IMR-90 (cell line): ENCODE measurements around the gene PFDN6.

ENCODE experiments used
- CTCF ChIP-seq: conservative IDR thresholded peaks from 2 replicates; pipeline ENCODE4 v1.5.1; 2012; ENCODE audit warnings: mild to moderate bottlenecking, low read depth, low read length, improper control_type of control experiment
- MXI1 ChIP-seq: IDR thresholded peaks from 2 replicates; pipeline ENCODE4 v1.6.1; 2012; ENCODE audit warnings: low read depth, mild to moderate bottlenecking, low read length, moderate library complexity, borderline replicate concordance
- POLR2A ChIP-seq: IDR thresholded peaks from 2 replicates; pipeline ENCODE4 v1.6.1; 2012; ENCODE audit warnings: mild to moderate bottlenecking, low read depth, low read length
- RAD21 ChIP-seq: IDR thresholded peaks from 2 replicates; pipeline ENCODE4 v1.6.1; 2012; ENCODE audit warnings: low read length, improper control_type of control experiment
- RCOR1 ChIP-seq: IDR thresholded peaks from 2 replicates; pipeline ENCODE4 v1.6.1; 2012; ENCODE audit warnings: mild to moderate bottlenecking, low read length, improper control_type of control experiment; ENCODE audit not compliant: insufficient replicate concordance
- RFX5 ChIP-seq: IDR thresholded peaks from 2 replicates; pipeline ENCODE4 v1.8.0; 2012; ENCODE audit warnings: low read depth, mild to moderate bottlenecking, low read length, moderate library complexity

GRCh38 chr6:33297406-33297955 lies 8.1 kb downstream of the PFDN6 start:
- no peak for TF ChIP-seq RCOR1
- TF ChIP-seq MXI1, result no peak
- no peak for TF ChIP-seq CTCF
- TF ChIP-seq POLR2A, result no peak
- TF ChIP-seq RAD21, result no peak
- TF ChIP-seq RFX5, result no peak
